H1 (cell line): Measurements from ENCODE around the gene RIPK4. TPM values are rescaled to one million over a fixed set of nuclear protein-coding genes. Genes with fewer than 3 reads are reported as not detected.

Experiments
- CTCF ChIA-PET: fragments of 300-600 bp; sonication (Branson Sonifier 250); formaldehyde crosslinking; loops from one replicate; lab custom pipeline; 2021; ENCODE audit not compliant: partially characterized antibody; lab: Charles Lee
- POLR2A ChIA-PET: fragments of 300-600 bp; sonication (Branson Sonifier 250); formaldehyde crosslinking; loops from one replicate; lab custom pipeline; 2021; ENCODE audit warnings: inconsistent platforms; ENCODE audit not compliant: partially characterized antibody; lab: Charles Lee
- DNase-seq, 2 experiments: peaks; one replicate each; pipeline versions ENCODE4 v3.0.0 to v3.0.0-alpha.2; 2010 to 2022; ENCODE audit warnings: low spot score in 2 of 2, low read depth in 1 of 2, mixed read lengths in 1 of 2
- FAIRE-seq: peaks from 2 replicates; lab custom pipeline; 2011; peaks lifted over from hg19 to GRCh38; lab: Jason Lieb, UNC
- H2AFZ ChIP-seq: 2 replicates; pipeline ENCODE4 v1.8.1; 2012; ENCODE audit warnings: low read length, inconsistent platforms
- H2AK5ac ChIP-seq: 2 replicates; pipeline ENCODE4 v1.6.1; 2013; ENCODE audit warnings: low read depth, low read length
- H2BK120ac ChIP-seq: replicated peaks from 2 replicates; pipeline ENCODE3; 2013; ENCODE audit warnings: low read depth, low read length, inconsistent platforms
- H2BK12ac ChIP-seq: 2 replicates; pipeline ENCODE4 v1.6.1; 2013; ENCODE audit warnings: low read depth, low read length
- H2BK15ac ChIP-seq: 2 replicates; pipeline ENCODE4 v1.6.1; 2013; ENCODE audit warnings: low read length
- H2BK20ac ChIP-seq: 2 replicates; pipeline ENCODE4 v1.6.1; 2013; ENCODE audit warnings: low read length
- H2BK5ac ChIP-seq: 2 replicates; pipeline ENCODE4 v1.6.1; 2013; ENCODE audit warnings: low read depth, low read length
- H3K14ac ChIP-seq: 2 replicates; pipeline ENCODE4 v1.6.1; 2013; ENCODE audit warnings: inconsistent platforms; ENCODE audit not compliant: insufficient read length
- H3K18ac ChIP-seq: 2 replicates; pipeline ENCODE4 v1.6.1; 2013; ENCODE audit warnings: low read length; ENCODE audit errors: extremely low read depth
- H3K23ac ChIP-seq: 2 replicates; pipeline ENCODE4 v1.6.1; 2013; ENCODE audit warnings: inconsistent platforms; ENCODE audit not compliant: insufficient read length
- H3K23me2 ChIP-seq: 2 replicates; pipeline ENCODE4 v1.6.1; 2013; ENCODE audit warnings: low read depth, low read length
- H3K27ac ChIP-seq: 2 replicates; pipeline ENCODE4 v1.6.1; 2011; ENCODE audit warnings: low read depth, low read length, inconsistent platforms
- H3K27me3 ChIP-seq, 4 experiments: replicated peaks in 1 of 4; 1 replicate in 1 of 4; 2 replicates in 3 of 4; pipeline versions ENCODE4 v1.6.1 to v1.8.1; 2011 to 2013; ENCODE audit warnings: low read length in 3 of 4, mild to moderate bottlenecking in 3 of 4, inconsistent platforms in 2 of 4, mixed read lengths in 2 of 4, moderate library complexity in 1 of 4; ENCODE audit not compliant: control insufficient read depth in 3 of 4, insufficient read depth in 3 of 4; ENCODE audit errors: extremely low read depth in 1 of 4
- H3K36me3 ChIP-seq, 4 experiments: 2 replicates each; pipeline versions ENCODE4 v1.6.1 to v1.8.1; 2011 to 2013; ENCODE audit warnings: mild to moderate bottlenecking in 4 of 4, low read length in 3 of 4, moderate library complexity in 2 of 4, control low read depth in 1 of 4, inconsistent platforms in 1 of 4; ENCODE audit not compliant: insufficient read depth in 4 of 4, control insufficient read depth in 2 of 4
- H3K4ac ChIP-seq: replicated peaks from 2 replicates; pipeline ENCODE3; 2013; ENCODE audit warnings: low read length, low read depth, mixed read lengths, inconsistent platforms; ENCODE audit not compliant: insufficient read length
- H3K4me1 ChIP-seq, 4 experiments: replicated peaks in 1 of 4; 1 replicate in 1 of 4; 2 replicates in 3 of 4; pipeline versions ENCODE4 v1.6.1 to v1.8.1; 2011 to 2013; ENCODE audit warnings: low read length in 3 of 4, inconsistent platforms in 2 of 4, mixed read lengths in 1 of 4; ENCODE audit not compliant: insufficient read depth in 4 of 4, control insufficient read depth in 3 of 4
- H3K4me2 ChIP-seq, 2 experiments: 2 replicates each; pipeline versions ENCODE4 v1.6.1 to v1.8.1; 2011 to 2013; ENCODE audit warnings: low read depth in 2 of 2, low read length in 2 of 2, control low read depth in 1 of 2, inconsistent platforms in 1 of 2, mild to moderate bottlenecking in 1 of 2; ENCODE audit not compliant: insufficient read depth in 1 of 2
- H3K4me3 ChIP-seq, 4 experiments: fragments of 200-600, 300-600 bp in 1 of 4; sonication (generic), shearing (Covaris generic), sonication (Bioruptor Twin) in 1 of 4; 2 replicates each; pipeline versions ENCODE4 v1.5.1 to v1.8.1; 2011 to 2016; ENCODE audit warnings: low read length in 4 of 4, low read depth in 3 of 4, control low read depth in 2 of 4, inconsistent platforms in 2 of 4, mild to moderate bottlenecking in 2 of 4, mixed read lengths in 1 of 4, moderate library complexity in 1 of 4; ENCODE audit not compliant: insufficient read depth in 2 of 4; ENCODE audit errors: extremely low read depth in 1 of 4
- H3K56ac ChIP-seq: replicated peaks from 2 replicates; pipeline ENCODE3; 2013; ENCODE audit warnings: low read depth, mild to moderate bottlenecking, mixed read lengths, low read length, inconsistent platforms; ENCODE audit not compliant: insufficient read length
- H3K79me1 ChIP-seq: 2 replicates; pipeline ENCODE4 v1.6.1; 2013; ENCODE audit warnings: low read depth, low read length, control low read depth
- H3K79me2 ChIP-seq, 2 experiments: 2 replicates each; pipeline versions ENCODE4 v1.6.1 to v1.8.1; 2012 to 2013; ENCODE audit warnings: low read length in 2 of 2, mild to moderate bottlenecking in 2 of 2, inconsistent platforms in 1 of 2; ENCODE audit not compliant: insufficient read depth in 2 of 2, control insufficient read depth in 1 of 2
- H3K9ac ChIP-seq, 4 experiments: replicated peaks in 1 of 4; 1 replicate in 1 of 4; 2 replicates in 3 of 4; pipeline versions ENCODE4 v1.6.1 to v1.8.1; 2011 to 2013; ENCODE audit warnings: low read depth in 3 of 4, low read length in 3 of 4, control low read depth in 2 of 4, mild to moderate bottlenecking in 2 of 4, moderate library complexity in 2 of 4, inconsistent platforms in 1 of 4; ENCODE audit errors: extremely low read depth in 1 of 4
- H3K9me3 ChIP-seq, 2 experiments: 2 replicates each; pipeline versions ENCODE4 v1.6.1 to v1.8.1; 2012 to 2013; ENCODE audit warnings: mild to moderate bottlenecking in 2 of 2, moderate library complexity in 2 of 2, control low read depth in 1 of 2, inconsistent platforms in 1 of 2, low read depth in 1 of 2, low read length in 1 of 2, mixed read lengths in 1 of 2; ENCODE audit not compliant: insufficient read depth in 2 of 2
- H4K20me1 ChIP-seq, 2 experiments: replicated peaks in 1 of 2; 2 replicates each; pipeline versions ENCODE3 to v1.8.1; 2011 to 2013; ENCODE audit warnings: inconsistent platforms in 2 of 2, low read length in 2 of 2, mild to moderate bottlenecking in 1 of 2; ENCODE audit not compliant: insufficient read depth in 2 of 2, control insufficient read depth in 1 of 2
- H4K5ac ChIP-seq: 2 replicates; pipeline ENCODE4 v1.6.1; 2013; ENCODE audit warnings: low read length, low read depth, mixed read lengths, inconsistent platforms; ENCODE audit not compliant: insufficient read length
- H4K8ac ChIP-seq: 2 replicates; pipeline ENCODE4 v1.8.0; 2013; ENCODE audit warnings: mild to moderate bottlenecking, moderate library complexity, low read length, inconsistent platforms; ENCODE audit not compliant: insufficient read depth; ENCODE audit errors: extremely low read depth
- H4K91ac ChIP-seq: replicated peaks from 2 replicates; pipeline ENCODE3; 2013; ENCODE audit warnings: low read length, mixed read lengths, inconsistent platforms; ENCODE audit not compliant: insufficient read length
- CREB1 ChIP-seq: IDR thresholded peaks from 2 replicates; pipeline ENCODE4 v1.6.1; 2012; ENCODE audit warnings: inconsistent platforms
- EP300 ChIP-seq, 2 experiments: IDR thresholded peaks; 1 replicate in 1 of 2; 2 replicates in 1 of 2; pipeline ENCODE4 v1.6.1; 2011 to 2012; ENCODE audit warnings: low read depth in 2 of 2, low read length in 2 of 2, mild to moderate bottlenecking in 2 of 2, borderline replicate concordance in 1 of 2, inconsistent platforms in 1 of 2, moderate library complexity in 1 of 2
- EZH2 ChIP-seq: fragments of 200-600 bp; sonication (generic); IDR thresholded peaks from 2 replicates; pipeline ENCODE4 v1.7.1; 2012; ENCODE audit warnings: low read depth, mild to moderate bottlenecking, moderate library complexity, low read length, inconsistent platforms; ENCODE audit not compliant: severe bottlenecking
- FOSL1 ChIP-seq: IDR thresholded peaks from 2 replicates; pipeline ENCODE4 v1.6.1; 2011; ENCODE audit warnings: mild to moderate bottlenecking, low read depth, low read length, moderate library complexity; ENCODE audit not compliant: insufficient read depth
- POLR2A ChIP-seq, 2 experiments: IDR thresholded peaks; 1 replicate in 1 of 2; 2 replicates in 1 of 2; pipeline ENCODE4 v1.6.1; 2011; ENCODE audit warnings: low read depth in 2 of 2, low read length in 2 of 2, mild to moderate bottlenecking in 2 of 2; ENCODE audit errors: control extremely low read depth in 1 of 2
- POU5F1 ChIP-seq: IDR thresholded peaks from 2 replicates; pipeline ENCODE4 v1.6.1; 2011; ENCODE audit warnings: low read depth, mild to moderate bottlenecking, low read length, moderate library complexity
- RNF2 ChIP-seq: fragments of 200-900, 300-1000 bp; sonication (generic); IDR thresholded peaks from 2 replicates; pipeline ENCODE4 v1.7.1; 2016; ENCODE audit warnings: borderline replicate concordance, low read depth, mild to moderate bottlenecking, antibody characterized with exemption, low read length; ENCODE audit not compliant: poor library complexity, severe bottlenecking; ENCODE audit errors: missing control alignments
- SIX5 ChIP-seq: IDR thresholded peaks from 2 replicates; pipeline ENCODE4 v1.6.1; 2011; ENCODE audit warnings: mild to moderate bottlenecking, low read depth, low read length
- SP4 ChIP-seq: IDR thresholded peaks from 2 replicates; pipeline ENCODE4 v1.6.1; 2012; ENCODE audit warnings: low read length, inconsistent platforms
- TAF7 ChIP-seq: optimal IDR thresholded peaks from 2 replicates; pipeline ENCODE3; 2011; ENCODE audit warnings: low read depth, mild to moderate bottlenecking, inconsistent platforms, low read length, moderate library complexity, borderline replicate concordance
- WGBS, 2 experiments: shearing (Covaris generic) in 1 of 2; methylation state at CpG; one replicate each; pipeline versions ENCODE4 v1.1.6 to v1.1.7; 2013 to 2015; ENCODE audit warnings: low lambda C conversion rate in 2 of 2, mixed read lengths in 2 of 2, inconsistent platforms in 1 of 2, low coverage in 1 of 2, missing lambda C conversion rate in 1 of 2; ENCODE audit not compliant: insufficient replicate concordance in 2 of 2, insufficient coverage in 1 of 2, insufficient read length in 1 of 2; ENCODE audit errors: extremely low coverage in 1 of 2, missing lambda C conversion rate in 1 of 2; 5-methylcytosine and 5-hydroxymethylcytosine counted together
- polyA plus RNA-seq, 7 experiments: library from polyadenylated mRNA; depleted of rRNA in 3 of 7; stranded (reverse) in 5 of 7; unstranded in 2 of 7; fragments of >200 nt in 5 of 7; fragments of 200-250 nt in 2 of 7; gene quantifications; 1 replicate in 5 of 7; 2 replicates in 1 of 7; 4 replicates in 1 of 7; pipeline versions ENCODE4 v1.2.1 to v1.2.3, GENCODE V29; 2011 to 2013; ENCODE audit warnings: missing spikeins in 2 of 7, mixed read lengths in 2 of 7
- total RNA-seq: library from RNA; stranded (reverse); fragmentation: NEBNext Ultra II Directional; extraction: Animal tissue kit (Norgen Biotek cat#: 25700); gene quantifications from 2 replicates; pipeline ENCODE4 v1.2.1, GENCODE V29; 2021

RIPK4 gene
- total and polyA plus RNA-seq, 2 of the 8 experiments (the other 6 are each of a cell fraction or from before 2014, with no cell fraction given): 2.7 to 5.6 TPM

GRCh38 chr21:41794600-41794999, 27.7 kb upstream of the RIPK4 start:
- H3K27ac ChIP-seq: no peak overlapping the region
- FAIRE-seq (no peak), DNase-seq (no peak)
- no peak overlapping the region for H2BK120ac ChIP-seq
- H2BK20ac ChIP-seq: no peak overlapping the region
- peaks cover 0 to 4% (median under 1%) of the 10 kb centered on the region in 4 experiments; a peak in 3 of 8 replicates for H3K36me3 ChIP-seq
- no peak overlapping the region for H3K18ac ChIP-seq
- H4K91ac ChIP-seq: no peak overlapping the region
- WGBS, 2 experiments: 80% methylated on average over 9 of the region's 10 CpGs; no CpG with 5 or more reads in 1 of the 2 experiments
- no peak overlapping the region for H3K4me3 ChIP-seq
- H4K5ac ChIP-seq: no peak overlapping the region
- no peaks in the 10 kb centered on the region for H4K20me1 ChIP-seq
- CTCF ChIA-PET: interaction anchor here (0.7 to 1.4 kb wide), 6 partner anchors 9 to 184 kb away, joined by 3 to 4 read pairs (median 3); no protein-coding TSS in a partner anchor
- peaks cover 1% of the 10 kb centered on the region; the same call in 1 of the 2 replicates for H3K23me2 ChIP-seq
- H2BK12ac ChIP-seq: no peak overlapping the region
- peaks cover 0 to 5% of the 10 kb centered on the region in 2 experiments; a peak in 2 of 4 replicates for H3K9me3 ChIP-seq
- H2BK15ac ChIP-seq: no peak overlapping the region
- H3K23ac ChIP-seq: no peak overlapping the region
- TF ChIP-seq TAF7: no peak
- no peak for TF ChIP-seq SIX5
- TF ChIP-seq POU5F1: no peak
- no peak for TF ChIP-seq RNF2
- TF ChIP-seq EP300 (IDR thresholded peaks at IDR 0.05; ENCODE audit: borderline replicate concordance in 1 of 2, low read depth in 2 of 2, low read length in 2 of 2): no peak
- no peak for TF ChIP-seq FOSL1
- TF ChIP-seq EZH2: no peak
- no peak for TF ChIP-seq CREB1
- no peak for TF ChIP-seq SP4
- TF ChIP-seq POLR2A (IDR thresholded peaks at IDR 0.05; ENCODE audit: control extremely low read depth in 1 of 2, low read depth in 2 of 2, low read length in 2 of 2): no peak
- no peak overlapping the region for H4K8ac ChIP-seq
- no peak overlapping the region for H3K4me2 ChIP-seq
- H3K14ac ChIP-seq: no peak overlapping the region
- H2AK5ac ChIP-seq: no peak overlapping the region
- H3K9ac ChIP-seq: no peak overlapping the region
- no peak overlapping the region for H2AFZ ChIP-seq
- POLR2A ChIA-PET: interaction anchor here (0.9 kb wide), 1 partner anchor 163 kb away, joined by 3 read pairs; no protein-coding TSS in a partner anchor
- no peaks in the 10 kb centered on the region for H3K79me1 ChIP-seq
- H3K4ac ChIP-seq: no peak overlapping the region
- H2BK5ac ChIP-seq: no peak overlapping the region
- no peaks in the 10 kb centered on the region for H3K27me3 ChIP-seq
- no peak overlapping the region for H3K56ac ChIP-seq
- H3K4me1 ChIP-seq: peaks cover 0 to 3% (median 1%) of the 10 kb centered on the region in 4 experiments; a peak in 2 of 7 replicates
- no peaks in the 10 kb centered on the region for H3K79me2 ChIP-seq
